IPS DF 4.7 (cell line): ENCODE results near the gene ZBTB37.
"Not testable (repeated sequence)": the region's sequence is repeated elsewhere in the genome, so short reads cannot be mapped to it uniquely, and the experiment has no call there.

Experiments
- DNase-seq: peaks from one replicate; pipeline ENCODE4 v3.0.0-alpha.2; 2013; ENCODE audit warnings: low spot score; ENCODE audit errors: extremely low read depth

The ZBTB37 gene

GRCh38 chr1:173868266-173869020 lies at the start of gene ZBTB37:
Gene ZBTB37 (plus strand): TSS chr1:173868380. CDS start chr1:173870226, 1,846 bp downstream.
- DNase-seq = no peak

GRCh38 chr1:173818459-173818858 lies 49.7 kb upstream of the ZBTB37 start:
- no peak for DNase-seq

- DNase-seq = no peak
Observed at GRCh38 chr1:173821680-173822079, 46.5 kb upstream of the ZBTB37 start.

- DNase-seq = no peak
Observed at GRCh38 chr1:173823781-173824314, 44.3 kb upstream of the ZBTB37 start.

- peak; percentile 95 for DNase-seq
Observed at GRCh38 chr1:173824315-173825081, 43.7 kb upstream of the ZBTB37 start, which contains the start of the genes CENPL and DARS2. Gene CENPL (minus strand): TSS chr1:173824883. CDS start chr1:173811299, 13,584 bp downstream. Gene DARS2 (plus strand): TSS chr1:173824673. CDS start chr1:173825230, 557 bp downstream.

GRCh38 chr1:173827611-173828010 lies 40.6 kb upstream of the ZBTB37 start:
- DNase-seq = no peak

GRCh38 chr1:173832748-173833147 lies 35.4 kb upstream of the ZBTB37 start:
- DNase-seq = no peak

- no peak for DNase-seq
Observed at GRCh38 chr1:173852105-173852504, 16.1 kb upstream of the ZBTB37 start.

- DNase-seq = no peak
Observed at GRCh38 chr1:173853074-173853473, 15.1 kb upstream of the ZBTB37 start.

- no peak for DNase-seq
Observed at GRCh38 chr1:173856014-173856413, 12.2 kb upstream of the ZBTB37 start.

- no peak for DNase-seq
Observed at GRCh38 chr1:173856903-173857302, 11.3 kb upstream of the ZBTB37 start.

GRCh38 chr1:173857363-173857917 lies 10.7 kb upstream of the ZBTB37 start:
- DNase-seq = no peak

- not testable (repeated sequence) for DNase-seq
Observed at GRCh38 chr1:173859547-173859946, 8.6 kb upstream of the ZBTB37 start.

GRCh38 chr1:173860065-173860464 lies 8.1 kb upstream of the ZBTB37 start:
- no peak for DNase-seq

- DNase-seq = no peak
Observed at GRCh38 chr1:173861731-173862145, 6.4 kb upstream of the ZBTB37 start.

GRCh38 chr1:173862146-173862768 lies 5.9 kb upstream of the ZBTB37 start:
- DNase-seq = not testable (repeated sequence)

GRCh38 chr1:173862769-173863223 lies 5.4 kb upstream of the ZBTB37 start:
- DNase-seq = no peak

GRCh38 chr1:173863224-173864161 lies 4.7 kb upstream of the ZBTB37 start:
- DNase-seq = no peak

GRCh38 chr1:173864179-173864867 lies 3.9 kb upstream of the ZBTB37 start:
- DNase-seq = no peak
